ENCODE data around the gene CPT1A. TPM values are rescaled to one million over a fixed set of nuclear protein-coding genes. Genes with fewer than 3 reads are reported as not detected.

CPT1A gene
- total RNA-seq, 1 experiment from 2014 or later: 6.3 TPM

DNA sequence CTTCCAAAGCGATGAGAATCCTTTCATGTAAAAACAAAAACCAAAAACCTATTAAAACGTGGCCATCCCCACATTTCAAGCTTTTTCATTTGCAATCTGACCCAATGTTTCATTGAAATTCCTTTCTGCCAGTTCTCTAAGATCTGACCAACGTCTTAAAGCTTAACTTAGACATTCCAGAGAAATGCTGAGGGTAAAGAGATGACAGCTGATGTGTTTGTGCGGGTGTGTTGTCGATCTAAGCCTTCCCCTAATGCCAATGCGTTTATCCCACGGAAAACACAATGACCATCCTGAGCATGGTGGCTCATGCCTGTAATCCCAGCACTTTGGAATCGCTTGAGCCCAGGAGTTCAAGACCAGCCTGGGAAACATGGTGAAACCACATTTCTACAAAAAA, 84.0 kb downstream of the CPT1A start:
- Histone ChIP-seq H3K9me3 (no peaks in the 10 kb centered on the region), H3K27me3 (replicated peaks; ENCODE audit: control insufficient read depth, insufficient read depth, low read length) (no peaks in the 10 kb centered on the region), H3K4me1 (no peaks in the 10 kb centered on the region), H3K36me3 (ENCODE audit: control insufficient read depth, insufficient read depth, low read length) (no peaks in the 10 kb centered on the region), H3K4me3 (ENCODE audit: low read depth, low read length) (no peak overlapping the region)
- no peak overlapping the region for H3K4me3 Mint-ChIP-seq (ENCODE audit: unreplicated experiment)
- H3K36me3 Mint-ChIP-seq (ENCODE audit: insufficient read depth, unreplicated experiment): peaks cover 7% of the 10 kb centered on the region
- H3K27ac Mint-ChIP-seq (ENCODE audit: unreplicated experiment): no peak overlapping the region
- H3K9me3 Mint-ChIP-seq (ENCODE audit: unreplicated experiment): no peaks in the 10 kb centered on the region
- peaks cover 12% of the 10 kb centered on the region for H3K4me1 Mint-ChIP-seq (ENCODE audit: low read depth, unreplicated experiment)
- no peak for DNase-seq
- intact Hi-C loops (cut with micrococcal nuclease; ENCODE audit: unreplicated experiment): no loop called here
- peaks cover 9% of the 10 kb centered on the region for H3K27me3 Mint-ChIP-seq (ENCODE audit: insufficient read depth, unreplicated experiment)
- ChIA-PET CTCF (no interaction called here), POLR2A (no interaction called here)
- TF ChIP-seq, protein P1, sequence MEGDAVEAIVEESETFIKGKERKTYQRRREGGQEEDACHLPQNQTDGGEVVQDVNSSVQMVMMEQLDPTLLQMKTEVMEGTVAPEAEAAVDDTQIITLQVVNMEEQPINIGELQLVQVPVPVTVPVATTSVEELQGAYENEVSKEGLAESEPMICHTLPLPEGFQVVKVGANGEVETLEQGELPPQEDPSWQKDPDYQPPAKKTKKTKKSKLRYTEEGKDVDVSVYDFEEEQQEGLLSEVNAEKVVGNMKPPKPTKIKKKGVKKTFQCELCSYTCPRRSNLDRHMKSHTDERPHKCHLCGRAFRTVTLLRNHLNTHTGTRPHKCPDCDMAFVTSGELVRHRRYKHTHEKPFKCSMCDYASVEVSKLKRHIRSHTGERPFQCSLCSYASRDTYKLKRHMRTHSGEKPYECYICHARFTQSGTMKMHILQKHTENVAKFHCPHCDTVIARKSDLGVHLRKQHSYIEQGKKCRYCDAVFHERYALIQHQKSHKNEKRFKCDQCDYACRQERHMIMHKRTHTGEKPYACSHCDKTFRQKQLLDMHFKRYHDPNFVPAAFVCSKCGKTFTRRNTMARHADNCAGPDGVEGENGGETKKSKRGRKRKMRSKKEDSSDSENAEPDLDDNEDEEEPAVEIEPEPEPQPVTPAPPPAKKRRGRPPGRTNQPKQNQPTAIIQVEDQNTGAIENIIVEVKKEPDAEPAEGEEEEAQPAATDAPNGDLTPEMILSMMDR (IDR thresholded peaks at IDR 0.05; ENCODE audit: insufficient read depth in 1 of 2, low read depth in 1 of 2, low read length in 1 of 2, severe bottlenecking in 1 of 2, unreplicated experiment in 1 of 2): no peak
- BruUV-seq (replicated peaks): no TSS peak

DNA sequence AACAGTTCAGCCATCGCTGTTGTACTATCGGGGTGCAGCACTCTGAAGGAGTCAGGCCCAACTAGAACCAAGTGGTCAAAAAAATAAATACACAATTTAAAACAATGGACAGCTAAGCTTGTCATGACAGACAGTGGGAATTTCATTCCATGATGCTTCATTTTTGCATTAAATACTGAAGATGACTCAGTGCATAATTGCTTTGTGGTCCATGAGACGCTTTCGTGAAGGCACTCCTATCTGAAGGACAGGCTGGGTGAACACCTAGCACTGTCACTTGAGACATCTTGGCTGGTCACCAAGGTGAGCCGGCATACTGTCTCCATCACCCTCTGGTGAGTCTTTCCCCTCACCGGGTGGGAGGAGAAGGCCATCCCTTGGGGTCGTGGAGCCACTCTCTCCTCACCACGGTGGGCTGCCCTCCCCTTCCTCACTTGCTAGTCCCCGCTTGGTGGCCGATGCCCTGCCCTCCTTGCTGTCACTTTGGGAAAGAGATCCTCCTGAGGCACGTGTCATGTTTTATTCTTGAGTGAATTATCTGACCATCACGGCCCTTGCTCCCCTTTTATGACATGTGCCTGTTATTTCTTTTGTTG, 85.4 kb downstream of the CPT1A start:
- ChIA-PET CTCF (interaction anchor here (0.7 kb wide), 2 partner anchors 109 to 123 kb away, joined by 6 read pairs; no protein-coding TSS in a partner anchor), POLR2A (no interaction called here)
- 0 out of 2 replicates have a peak, but pooled peaks cover 3% of the 10 kb centered on the region for H3K4me1 ChIP-seq
- peaks cover 12% of the 10 kb centered on the region for H3K4me1 Mint-ChIP-seq (ENCODE audit: low read depth, unreplicated experiment)
- no peaks in the 10 kb centered on the region for H3K36me3 ChIP-seq (ENCODE audit: control insufficient read depth, insufficient read depth, low read length)
- H3K9me3 ChIP-seq: no peaks in the 10 kb centered on the region
- no peak overlapping the region for H3K4me3 ChIP-seq (ENCODE audit: low read depth, low read length)
- intact Hi-C loops (cut with micrococcal nuclease; ENCODE audit: unreplicated experiment): no loop called here
- H3K4me3 Mint-ChIP-seq (ENCODE audit: unreplicated experiment): no peak overlapping the region
- TF ChIP-seq, protein P1 (IDR thresholded peaks at IDR 0.05; ENCODE audit: insufficient read depth in 1 of 2, low read depth in 1 of 2, low read length in 1 of 2, severe bottlenecking in 1 of 2, unreplicated experiment in 1 of 2): no peak
- H3K27ac Mint-ChIP-seq (ENCODE audit: unreplicated experiment): no peak overlapping the region
- no peaks in the 10 kb centered on the region for H3K27me3 ChIP-seq (replicated peaks; ENCODE audit: control insufficient read depth, insufficient read depth, low read length)
- DNase-seq: no peak
- peaks cover 12% of the 10 kb centered on the region for H3K36me3 Mint-ChIP-seq (ENCODE audit: insufficient read depth, unreplicated experiment)
- H3K27me3 Mint-ChIP-seq (ENCODE audit: insufficient read depth, unreplicated experiment): peaks cover 9% of the 10 kb centered on the region
- H3K9me3 Mint-ChIP-seq (ENCODE audit: unreplicated experiment): no peaks in the 10 kb centered on the region
- no TSS peak for BruUV-seq (replicated peaks)

DNA sequence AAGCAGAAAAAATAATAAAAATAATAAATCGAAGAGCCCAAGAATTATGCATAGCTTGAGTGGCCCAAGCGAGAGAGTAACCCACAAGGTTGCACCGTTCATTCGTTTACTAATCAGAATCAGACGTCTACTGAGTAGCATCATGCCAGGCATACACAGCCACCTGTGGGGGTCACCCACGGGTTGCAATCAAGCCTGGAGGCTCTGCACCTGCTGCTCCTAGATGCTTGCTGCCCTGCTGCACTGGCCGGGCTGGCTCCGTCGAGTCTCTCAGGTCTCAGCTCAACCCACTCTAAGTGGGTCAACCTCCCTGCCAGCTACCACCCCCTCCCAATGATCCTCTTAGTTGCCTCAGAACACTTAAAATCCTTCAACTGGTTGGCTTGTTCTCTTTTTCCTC, 88.4 kb downstream of the CPT1A start:
- Histone ChIP-seq H3K4me1 (peaks cover 7% of the 10 kb centered on the region; the same call in 1 of the 2 replicates), H3K36me3 (ENCODE audit: control insufficient read depth, insufficient read depth, low read length) (no peaks in the 10 kb centered on the region), H3K4me3 (ENCODE audit: low read depth, low read length) (no peak overlapping the region), H3K9me3 (no peaks in the 10 kb centered on the region), H3K27me3 (replicated peaks; ENCODE audit: control insufficient read depth, insufficient read depth, low read length) (no peaks in the 10 kb centered on the region)
- Mint-ChIP-seq H3K27ac (ENCODE audit: unreplicated experiment) (no peak overlapping the region), H3K4me3 (ENCODE audit: unreplicated experiment) (peak overlapping the region; percentile 17), H3K27me3 (ENCODE audit: insufficient read depth, unreplicated experiment) (peaks cover 9% of the 10 kb centered on the region), H3K4me1 (ENCODE audit: low read depth, unreplicated experiment) (peaks cover 25% of the 10 kb centered on the region), H3K9me3 (ENCODE audit: unreplicated experiment) (no peaks in the 10 kb centered on the region), H3K36me3 (ENCODE audit: insufficient read depth, unreplicated experiment) (peaks cover 12% of the 10 kb centered on the region)
- BruUV-seq (replicated peaks): no TSS peak
- DNase-seq: peak in 1 of 2 experiments; percentile 56
- intact Hi-C loops (cut with micrococcal nuclease; ENCODE audit: unreplicated experiment): loop anchor here (5.0 kb wide), 1 partner anchor 89 kb away; the partner anchor contains the start of gene CPT1A
- TF ChIP-seq, protein P1 (IDR thresholded peaks at IDR 0.05; ENCODE audit: insufficient read depth in 1 of 2, low read depth in 1 of 2, low read length in 1 of 2, severe bottlenecking in 1 of 2, unreplicated experiment in 1 of 2): no peak
- CTCF ChIA-PET: interaction anchor here (0.8 kb wide), 1 partner anchor 90 kb away, joined by 3 read pairs; no protein-coding TSS in a partner anchor
- POLR2A ChIA-PET: interaction anchor here (0.6 kb wide), 1 partner anchor 63 kb away, joined by 3 read pairs; no protein-coding TSS in a partner anchor

All from Caco-2 (cell line).